ENCODE results near the gene SETD1A. TPM values are rescaled to one million over a fixed set of nuclear protein-coding genes. Genes with fewer than 3 reads are reported as not detected.

The SETD1A gene
- total RNA-seq (2.4 TPM), polyA plus RNA-seq (13.1 TPM)
- long read RNA-seq, donor 1, result 0 reads
- long read RNA-seq, donor 2, result 0 reads
- long read RNA-seq, donor 3, partial matches to known transcripts, result 5 of 5 reads
- long read RNA-seq, donor 3, other reads (novel, unspliced or antisense), result 0 of 5 reads
- long read RNA-seq, donor 4, partial matches to known transcripts, result 0 of 5 reads
- long read RNA-seq, donor 4, other reads (novel, unspliced or antisense), result 5 of 5 reads
- long read RNA-seq, donor 5, partial matches to known transcripts, result 10 of 19 reads
- long read RNA-seq, donor 5, other reads (novel, unspliced or antisense), result 8 of 19 reads
- long read RNA-seq, donor 6, result 0 reads
- long read RNA-seq, donor 7, partial matches to known transcripts, result 8 of 8 reads
- long read RNA-seq, donor 7, other reads (novel, unspliced or antisense), result 0 of 8 reads
- long read RNA-seq, donor 8, result 0 reads
- long read RNA-seq, donor 9, result 0 reads
- long read RNA-seq, donor 10, result 0 reads

DNA sequence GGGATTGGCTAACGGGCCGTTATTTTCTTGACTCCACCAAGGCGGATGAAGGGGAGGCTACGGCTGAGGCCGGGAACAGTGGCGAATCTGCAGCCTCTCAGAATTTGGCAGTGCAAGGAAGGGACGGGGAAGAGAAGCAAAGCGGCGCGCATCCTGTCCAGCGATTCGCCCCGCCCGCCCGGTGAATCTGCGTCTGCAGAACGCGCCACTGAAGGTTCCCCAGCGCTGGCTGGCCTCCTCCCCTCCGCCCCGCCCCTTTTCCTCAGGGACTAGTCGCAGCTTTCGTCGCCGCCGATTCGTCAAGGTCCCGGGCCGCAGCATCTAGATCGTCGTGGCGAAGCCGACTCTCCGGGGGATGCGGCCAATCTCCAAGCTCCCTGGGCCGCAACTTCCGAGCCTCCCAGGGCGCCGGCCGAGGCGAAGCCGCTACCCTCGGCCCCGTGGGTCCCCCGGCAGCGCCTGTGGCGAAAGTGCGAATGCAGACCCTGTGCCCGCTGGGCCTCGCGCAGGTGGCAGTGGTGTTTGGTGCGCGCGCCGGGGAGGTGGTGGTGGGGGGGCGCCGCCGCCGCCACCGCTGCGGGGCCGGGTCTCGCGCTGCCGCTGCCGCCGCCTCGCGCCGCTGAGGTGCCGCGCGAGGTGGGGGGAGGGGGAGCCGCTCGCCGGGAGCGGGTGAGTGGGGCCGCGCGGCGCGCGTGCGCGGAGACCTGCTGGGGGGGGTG is at the start of gene SETD1A:
SETD1A (plus strand) TSS at position 299 of the 719 bp plus-strand sequence. CDS start 978 bp downstream, outside the sequence.
- Histone ChIP-seq H3K4me1 (ENCODE audit: control insufficient read depth in 2 of 2, insufficient read depth in 2 of 2, low read length in 2 of 2) (peaks cover 0 to 26% of the 10 kb centered on the region in 2 donors), H3K36me3 (ENCODE audit: control insufficient read depth in 2 of 2, insufficient read depth in 2 of 2, low read length in 1 of 2) (peaks cover 33 to 35% of the 10 kb centered on the region in 2 donors), H3K4me3 (ENCODE audit: low read length in 2 of 2) (peak within 1 kb of the TSS; percentile 81 to 97), H3K27ac (ENCODE audit: low read depth in 1 of 2, low read length in 1 of 2) (peak within 1 kb of the TSS; percentile 91 to 99), H3K9me3 (ENCODE audit: control insufficient read depth in 2 of 2, insufficient read depth in 1 of 2, low read length in 1 of 2) (no peaks in the 10 kb centered on the region), H3K27me3 (ENCODE audit: control insufficient read depth in 2 of 2, insufficient read depth in 1 of 2, low read length in 1 of 2) (no peaks in the 10 kb centered on the region)
- DNase-seq (ENCODE audit: low read depth in 6 of 9, low spot score in 9 of 9), result peak; percentile 79 to 98 (median 93)
- under 1% methylated on average over 84 of the region's 85 CpGs for WGBS

DNA sequence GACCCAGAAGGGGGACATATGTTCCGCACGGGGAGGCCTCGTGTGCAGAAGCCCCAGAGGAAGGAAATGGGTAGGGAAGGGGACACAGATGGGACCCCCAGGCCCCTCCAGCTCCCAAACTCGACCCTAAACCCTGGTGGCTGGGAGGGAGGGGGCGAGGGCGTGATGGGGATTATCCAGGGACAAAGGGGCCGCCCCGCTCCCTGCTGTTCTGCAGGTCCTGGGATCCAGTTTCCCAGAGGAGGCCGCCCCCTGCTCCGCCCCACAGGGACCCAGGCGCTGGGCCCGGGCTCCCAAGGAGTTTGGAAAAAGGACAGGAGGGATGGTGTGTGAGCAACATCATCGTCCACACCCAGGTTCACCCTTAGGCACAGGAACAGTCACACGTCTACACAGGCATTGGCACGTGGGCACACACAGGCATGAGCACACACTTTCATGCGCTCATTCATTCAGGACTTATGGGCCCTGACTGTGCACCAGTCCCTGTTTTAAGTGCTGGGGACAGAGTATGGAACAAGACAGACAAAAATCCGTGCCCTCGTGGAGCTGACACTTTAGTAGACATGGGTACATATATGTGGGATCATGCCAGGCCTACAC is 47.0 kb upstream of the SETD1A start:
- H3K27me3 ChIP-seq (ENCODE audit: control insufficient read depth in 2 of 2, insufficient read depth in 1 of 2, low read length in 1 of 2), result no peaks in the 10 kb centered on the region
- no peaks in the 10 kb centered on the region for H3K9me3 ChIP-seq (ENCODE audit: control insufficient read depth in 2 of 2, insufficient read depth in 1 of 2, low read length in 1 of 2)
- 83% methylated on average over 18 of the region's 18 CpGs for WGBS
- H3K27ac ChIP-seq (ENCODE audit: low read depth in 1 of 2, low read length in 1 of 2), result no peak overlapping the region
- H3K36me3 ChIP-seq (ENCODE audit: control insufficient read depth in 2 of 2, insufficient read depth in 2 of 2, low read length in 1 of 2), result no peaks in the 10 kb centered on the region
- H3K4me1 ChIP-seq (ENCODE audit: control insufficient read depth in 2 of 2, insufficient read depth in 2 of 2, low read length in 2 of 2), result no peaks in the 10 kb centered on the region
- no peak for DNase-seq (ENCODE audit: low read depth in 6 of 9, low spot score in 9 of 9)
- no peak overlapping the region for H3K4me3 ChIP-seq (ENCODE audit: low read length in 2 of 2)

- DNase-seq (ENCODE audit: low read depth in 6 of 9, low spot score in 9 of 9), result no peak
- Histone ChIP-seq H3K9me3 (ENCODE audit: control insufficient read depth in 2 of 2, insufficient read depth in 1 of 2, low read length in 1 of 2) (no peaks in the 10 kb centered on the region), H3K4me1 (ENCODE audit: control insufficient read depth in 2 of 2, insufficient read depth in 2 of 2, low read length in 2 of 2) (no peaks in the 10 kb centered on the region), H3K27me3 (ENCODE audit: control insufficient read depth in 2 of 2, insufficient read depth in 1 of 2, low read length in 1 of 2) (no peaks in the 10 kb centered on the region), H3K36me3 (ENCODE audit: control insufficient read depth in 2 of 2, insufficient read depth in 2 of 2, low read length in 1 of 2) (no peaks in the 10 kb centered on the region), H3K4me3 (ENCODE audit: low read length in 2 of 2) (no peak overlapping the region), H3K27ac (ENCODE audit: low read depth in 1 of 2, low read length in 1 of 2) (no peak overlapping the region)
- WGBS, result 97% methylated on average over 6 of the region's 6 CpGs
Observed at GRCh38 chr16:30912794-30913412, 44.7 kb upstream of the SETD1A start.

DNA sequence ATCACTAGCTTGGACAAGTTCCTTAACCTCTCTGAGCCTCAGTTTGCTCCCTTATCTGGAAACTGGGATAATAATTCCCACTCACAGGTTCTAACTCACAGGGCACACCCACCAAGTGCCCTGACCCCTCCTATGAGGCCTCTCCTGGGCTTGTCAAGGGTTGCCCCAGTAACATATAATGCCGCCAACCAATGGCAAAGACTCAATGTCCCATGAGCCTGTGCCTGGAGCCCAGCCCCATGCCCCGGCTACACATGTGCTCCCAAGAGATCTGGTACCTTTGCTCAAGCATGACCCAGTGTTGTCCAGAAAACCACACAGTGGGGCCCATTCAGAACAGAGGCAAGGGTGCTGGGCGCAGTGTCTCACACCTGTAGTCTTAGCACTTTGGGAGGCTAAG is 42.7 kb upstream of the SETD1A start:
- 98% methylated on average over 3 of the region's 3 CpGs for WGBS
- no peaks in the 10 kb centered on the region for H3K27me3 ChIP-seq (ENCODE audit: control insufficient read depth in 2 of 2, insufficient read depth in 1 of 2, low read length in 1 of 2)

DNA sequence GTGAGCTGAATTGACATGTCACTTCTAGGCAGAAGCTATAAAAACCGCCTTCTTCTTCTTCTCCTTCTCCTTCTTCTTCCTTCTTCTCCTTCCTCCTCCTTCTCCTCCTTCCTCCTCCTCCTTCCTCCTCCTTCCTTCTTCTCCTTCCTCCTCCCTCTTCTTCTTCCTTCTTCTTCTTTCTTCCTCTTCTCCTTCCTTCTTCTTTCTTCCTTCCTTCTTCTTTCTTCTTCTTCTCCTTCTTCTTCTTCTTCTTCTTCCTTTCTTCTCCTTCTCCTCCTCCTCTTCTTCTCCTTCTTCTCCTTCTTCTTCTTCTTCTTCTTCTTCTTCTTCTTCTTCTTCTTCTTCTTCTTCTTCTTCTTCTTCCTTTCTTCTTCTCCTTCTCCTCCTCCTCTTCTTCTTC is 38.9 kb upstream of the SETD1A start:
- no peaks in the 10 kb centered on the region for H3K27me3 ChIP-seq (ENCODE audit: control insufficient read depth in 2 of 2, insufficient read depth in 1 of 2, low read length in 1 of 2)
- WGBS, result 97% methylated on average over 1 of the region's 1 CpG
- no peak for DNase-seq (ENCODE audit: low read depth in 6 of 9, low spot score in 9 of 9)
- no peak overlapping the region for H3K4me3 ChIP-seq (ENCODE audit: low read length in 2 of 2)
- no peaks in the 10 kb centered on the region for H3K36me3 ChIP-seq (ENCODE audit: control insufficient read depth in 2 of 2, insufficient read depth in 2 of 2, low read length in 1 of 2)
- no peak overlapping the region for H3K27ac ChIP-seq (ENCODE audit: low read depth in 1 of 2, low read length in 1 of 2)
- peaks cover 0 to 11% of the 10 kb centered on the region in 2 donors for H3K4me1 ChIP-seq (ENCODE audit: control insufficient read depth in 2 of 2, insufficient read depth in 2 of 2, low read length in 2 of 2)
- H3K9me3 ChIP-seq (ENCODE audit: control insufficient read depth in 2 of 2, insufficient read depth in 1 of 2, low read length in 1 of 2), result peaks cover 0 to 3% of the 10 kb centered on the region in 2 donors

More for the DNA sequence above, 42.7 kb upstream of the SETD1A start:
- no peaks in the 10 kb centered on the region for H3K4me1 ChIP-seq (ENCODE audit: control insufficient read depth in 2 of 2, insufficient read depth in 2 of 2, low read length in 2 of 2)
- no peak overlapping the region for H3K27ac ChIP-seq (ENCODE audit: low read depth in 1 of 2, low read length in 1 of 2)
- no peak overlapping the region for H3K4me3 ChIP-seq (ENCODE audit: low read length in 2 of 2)
- no peak for DNase-seq (ENCODE audit: low read depth in 6 of 9, low spot score in 9 of 9)
- H3K36me3 ChIP-seq (ENCODE audit: control insufficient read depth in 2 of 2, insufficient read depth in 2 of 2, low read length in 1 of 2), result no peaks in the 10 kb centered on the region
- no peaks in the 10 kb centered on the region for H3K9me3 ChIP-seq (ENCODE audit: control insufficient read depth in 2 of 2, insufficient read depth in 1 of 2, low read length in 1 of 2)

GRCh38 chr16:30920891-30921290 is 36.7 kb upstream of the SETD1A start:
- Histone ChIP-seq H3K9me3 (ENCODE audit: control insufficient read depth in 2 of 2, insufficient read depth in 1 of 2, low read length in 1 of 2) (peaks cover 0 to 3% of the 10 kb centered on the region in 2 donors), H3K4me1 (ENCODE audit: control insufficient read depth in 2 of 2, insufficient read depth in 2 of 2, low read length in 2 of 2) (peaks cover 0 to 25% of the 10 kb centered on the region in 2 donors), H3K4me3 (ENCODE audit: low read length in 2 of 2) (no peak overlapping the region), H3K27ac (ENCODE audit: low read depth in 1 of 2, low read length in 1 of 2) (no peak overlapping the region), H3K36me3 (ENCODE audit: control insufficient read depth in 2 of 2, insufficient read depth in 2 of 2, low read length in 1 of 2) (peaks cover 0 to 2% of the 10 kb centered on the region in 2 donors), H3K27me3 (ENCODE audit: control insufficient read depth in 2 of 2, insufficient read depth in 1 of 2, low read length in 1 of 2) (no peaks in the 10 kb centered on the region)
- WGBS, result 85% methylated on average over 2 of the region's 2 CpGs
- DNase-seq (ENCODE audit: low read depth in 6 of 9, low spot score in 9 of 9), result no peak

DNA sequence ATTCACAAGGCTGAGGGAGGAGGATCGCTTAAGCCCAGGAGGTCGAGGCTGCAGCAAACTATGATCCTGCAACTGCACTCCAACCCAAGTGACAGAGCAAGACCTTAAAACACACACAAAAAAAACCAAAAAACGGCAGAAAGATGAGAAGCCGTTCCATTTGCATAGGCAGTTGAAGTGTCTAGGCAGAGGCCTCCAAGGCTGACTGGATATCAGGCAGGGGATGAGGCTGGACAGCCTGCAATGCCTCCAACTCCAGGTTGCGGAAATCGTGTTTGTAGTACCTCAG is 36.2 kb upstream of the SETD1A start:
- Histone ChIP-seq H3K27me3 (ENCODE audit: control insufficient read depth in 2 of 2, insufficient read depth in 1 of 2, low read length in 1 of 2) (no peaks in the 10 kb centered on the region), H3K36me3 (ENCODE audit: control insufficient read depth in 2 of 2, insufficient read depth in 2 of 2, low read length in 1 of 2) (peaks cover 0 to 2% of the 10 kb centered on the region in 2 donors), H3K9me3 (ENCODE audit: control insufficient read depth in 2 of 2, insufficient read depth in 1 of 2, low read length in 1 of 2) (peaks cover 0 to 3% of the 10 kb centered on the region in 2 donors), H3K4me1 (ENCODE audit: control insufficient read depth in 2 of 2, insufficient read depth in 2 of 2, low read length in 2 of 2) (peaks cover 0 to 30% of the 10 kb centered on the region in 2 donors), H3K4me3 (ENCODE audit: low read length in 2 of 2) (peak overlapping the region; percentile 60 to 75), H3K27ac (ENCODE audit: low read depth in 1 of 2, low read length in 1 of 2) (peak overlapping the region in 1 of 2 donors; percentile 88)
- WGBS, result 40% methylated on average over 6 of the region's 6 CpGs
- no peak for DNase-seq (ENCODE audit: low read depth in 6 of 9, low spot score in 9 of 9)

DNA sequence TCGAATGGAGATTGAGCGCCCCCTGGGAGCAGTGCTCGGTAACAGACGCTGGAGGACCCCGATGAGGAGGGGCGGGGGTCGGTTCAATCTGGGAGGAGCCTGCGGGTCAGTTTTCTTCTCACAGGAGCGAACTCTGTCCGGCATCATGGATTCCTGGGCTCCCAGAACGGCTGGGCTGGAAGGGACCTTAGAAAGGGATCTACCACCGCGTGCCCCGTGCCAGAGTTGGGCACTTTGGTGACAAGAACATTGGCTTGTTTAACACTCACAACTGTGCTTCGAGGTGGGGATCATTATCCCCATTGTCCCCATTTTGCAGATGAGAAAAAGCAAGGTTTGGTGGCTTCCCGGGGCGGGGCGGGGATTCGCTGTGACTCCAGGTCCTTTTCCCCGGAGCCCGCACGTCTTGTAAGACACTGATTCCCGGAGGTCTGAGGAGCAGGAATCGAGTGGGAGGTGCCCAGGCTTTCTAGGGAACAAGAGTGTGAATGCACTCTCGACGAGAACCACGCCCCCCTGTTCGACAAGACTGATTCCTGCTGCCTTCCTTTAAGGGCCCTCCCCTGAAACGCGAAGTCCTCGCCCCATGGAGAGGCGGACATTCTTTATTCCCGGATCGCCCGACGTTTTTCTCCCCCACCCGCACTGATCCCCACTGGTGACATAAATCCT is 35.7 kb upstream of the SETD1A start:
- Histone ChIP-seq H3K4me1 (ENCODE audit: control insufficient read depth in 2 of 2, insufficient read depth in 2 of 2, low read length in 2 of 2) (peaks cover 0 to 35% of the 10 kb centered on the region in 2 donors), H3K4me3 (ENCODE audit: low read length in 2 of 2) (peak overlapping the region; percentile 60 to 75), H3K9me3 (ENCODE audit: control insufficient read depth in 2 of 2, insufficient read depth in 1 of 2, low read length in 1 of 2) (peaks cover 0 to 3% of the 10 kb centered on the region in 2 donors), H3K27me3 (ENCODE audit: control insufficient read depth in 2 of 2, insufficient read depth in 1 of 2, low read length in 1 of 2) (no peaks in the 10 kb centered on the region), H3K36me3 (ENCODE audit: control insufficient read depth in 2 of 2, insufficient read depth in 2 of 2, low read length in 1 of 2) (peaks cover 2% of the 10 kb centered on the region in 2 donors), H3K27ac (ENCODE audit: low read depth in 1 of 2, low read length in 1 of 2) (peak overlapping the region; percentile 81 to 88)
- DNase-seq (ENCODE audit: low read depth in 6 of 9, low spot score in 9 of 9), result peak; percentile 76 to 95 (median 87)
- under 1% methylated on average over 37 of the region's 37 CpGs for WGBS
